NCI-H128 (cell line): ENCODE data around the gene CRKL.
"Not testable (repeated sequence)": the region's sequence is repeated elsewhere in the genome, so short reads cannot be mapped to it uniquely, and the experiment has no call there.

Experiments used
- DNase-seq: peaks from one replicate; lab custom pipeline; 2025; ENCODE audit not compliant: unreplicated experiment; lab: John Stamatoyannopoulos, UW

Gene CRKL

GRCh38 chr22:20916916-20917810 lies at the start of gene CRKL:
TSS of gene CRKL (plus strand) at chr22:20917407. CDS start at chr22:20917935, 528 bp downstream.
- peak; percentile 90 for DNase-seq

GRCh38 chr22:20868025-20868962 lies 48.9 kb upstream of the CRKL start:
- DNase-seq, result no peak

GRCh38 chr22:20869234-20869633 lies 48.0 kb upstream of the CRKL start:
- DNase-seq, result no peak

GRCh38 chr22:20873214-20873613 lies 44.0 kb upstream of the CRKL start:
- no peak for DNase-seq

- DNase-seq, result no peak
These were observed 41.9 kb upstream of the CRKL start for GRCh38 chr22:20875296-20875695.

GRCh38 chr22:20877715-20878114 lies 39.5 kb upstream of the CRKL start:
- no peak for DNase-seq

GRCh38 chr22:20881231-20881630 lies 36.0 kb upstream of the CRKL start:
- no peak for DNase-seq

GRCh38 chr22:20881869-20882815 lies 35.1 kb upstream of the CRKL start:
- DNase-seq, result no peak

GRCh38 chr22:20882855-20883254 lies 34.4 kb upstream of the CRKL start:
- no peak for DNase-seq

GRCh38 chr22:20884454-20884853 lies 32.8 kb upstream of the CRKL start:
- DNase-seq, result no peak

- no peak for DNase-seq
These were observed 32.1 kb upstream of the CRKL start for GRCh38 chr22:20885017-20885556.

GRCh38 chr22:20885557-20886323 lies 31.5 kb upstream of the CRKL start:
- peak; percentile 1 for DNase-seq

GRCh38 chr22:20887375-20887774 lies 29.8 kb upstream of the CRKL start:
- no peak for DNase-seq

- no peak for DNase-seq
These were observed 28.0 kb upstream of the CRKL start for GRCh38 chr22:20889025-20889704.

- no peak for DNase-seq
These were observed 27.2 kb upstream of the CRKL start for GRCh38 chr22:20889904-20890540.

- no peak for DNase-seq
These were observed 26.2 kb upstream of the CRKL start for GRCh38 chr22:20890975-20891374.

- DNase-seq, result not testable (repeated sequence)
These were observed 19.5 kb upstream of the CRKL start for GRCh38 chr22:20897737-20898136.

GRCh38 chr22:20899827-20900423 lies 17.3 kb upstream of the CRKL start:
- DNase-seq, result no peak
